Lung (tissue), 12 donors: ENCODE measurements around the gene MASTL. TPM values are rescaled to one million over a fixed set of nuclear protein-coding genes. Genes with fewer than 3 reads are reported as not detected.
"Not testable (repeated sequence)": the region's sequence is repeated elsewhere in the genome, so short reads cannot be mapped to it uniquely, and the experiment has no call there.

Experiments used
- ATAC-seq: fragments of 200-7000 bp; cut with Tn5 transposase; one replicate; pipeline ENCODE4 v1.9.1; 2020; ENCODE audit warnings: moderate number of reproducible peaks; ENCODE audit not compliant: insufficient read depth, low FRiP score
- DNase-seq, 3 donors: peaks; one replicate each; pipeline ENCODE4 v3.0.0-alpha.2; 2013 to 2017
- H3K27ac ChIP-seq, 2 donors: one replicate each; pipeline ENCODE4 v1.5.1; 2013; ENCODE audit warnings: mild to moderate bottlenecking in 2 of 2, moderate library complexity in 2 of 2, control low read depth in 1 of 2, inconsistent platforms in 1 of 2, low read depth in 1 of 2, low read length in 1 of 2
- H3K27me3 ChIP-seq, 3 donors: one replicate each; pipeline ENCODE4 v1.5.1; 2013; ENCODE audit warnings: low read length in 2 of 3; ENCODE audit not compliant: control insufficient read depth in 3 of 3, insufficient read depth in 3 of 3
- H3K36me3 ChIP-seq, 4 donors: one replicate each; pipeline ENCODE4 v1.5.1; 2013; ENCODE audit warnings: low read length in 4 of 4, mild to moderate bottlenecking in 1 of 4, moderate library complexity in 1 of 4; ENCODE audit not compliant: control insufficient read depth in 4 of 4, insufficient read depth in 4 of 4
- H3K4me1 ChIP-seq, 5 donors: one replicate each; pipeline ENCODE4 v1.5.1; 2013; ENCODE audit warnings: low read length in 5 of 5, mild to moderate bottlenecking in 2 of 5, moderate library complexity in 1 of 5; ENCODE audit not compliant: control insufficient read depth in 5 of 5, insufficient read depth in 5 of 5
- H3K4me3 ChIP-seq: one replicate; pipeline ENCODE4 v1.5.1; 2013; ENCODE audit warnings: mild to moderate bottlenecking, control low read depth, moderate library complexity
- H3K9ac ChIP-seq, 2 donors: one replicate each; pipeline ENCODE4 v1.5.1; 2013; ENCODE audit warnings: low read length in 2 of 2, control low read depth in 1 of 2; ENCODE audit not compliant: insufficient read depth in 1 of 2
- H3K9me3 ChIP-seq, 4 donors: one replicate each; pipeline ENCODE4 v1.5.1; 2013; ENCODE audit warnings: low read length in 3 of 4, mild to moderate bottlenecking in 1 of 4, moderate library complexity in 1 of 4; ENCODE audit not compliant: control insufficient read depth in 4 of 4, insufficient read depth in 3 of 4
- WGBS, 2 donors: extraction: QIAGEN DNeasy Blood & Tissue Kit; methylation state at CpG; one replicate each; pipeline ENCODE4 v1.1.7; 2013; 5-methylcytosine and 5-hydroxymethylcytosine counted together
- polyA plus RNA-seq, 2 donors: library from polyadenylated mRNA; stranded (reverse); fragments of 200-250 nt; gene quantifications; one replicate each; pipeline ENCODE4 v1.2.1, GENCODE V29; 2013
- total RNA-seq, 2 donors: library from RNA; depleted of rRNA in 1 of 2; stranded (reverse); fragments of >200 nt in 1 of 2; gene quantifications; one replicate each; pipeline ENCODE4 v1.2.1, GENCODE V29; 2014 to 2021
- TF ChIP-seq, protein P1 (sequence below): IDR thresholded peaks from 2 replicates; pipeline ENCODE4 v1.5.1; 2012; ENCODE audit warnings: mild to moderate bottlenecking; ENCODE audit errors: control extremely low read depth, extremely low read depth
- donor health status: control.
- donor health status: control.
- donor health status: Bipolar disorder and iron deficiency.
- donor health status: healthy.
- donor health status: DM: yes; HTN: yes; CAD: no.

Gene MASTL
- total and polyA plus RNA-seq, 4 donors, result 4.5 to 12.2 (median 6.3) TPM

GRCh38 chr10:27150261-27150660 lies 4.9 kb upstream of the MASTL start:
- H3K9me3 ChIP-seq, result no peaks in the 10 kb centered on the region
- no peaks in the 10 kb centered on the region for H3K27me3 ChIP-seq
- ATAC-seq (no peak), DNase-seq (no peak)
- H3K4me1 ChIP-seq, result peaks cover 0 to 13% (median 11%) of the 10 kb centered on the region in 5 donors
- H3K36me3 ChIP-seq, result peaks cover 11 to 27% (median 23%) of the 10 kb centered on the region in 4 donors
- no peak overlapping the region for H3K9ac ChIP-seq
- no peak overlapping the region for H3K4me3 ChIP-seq
- WGBS, 2 donors, result 97 to 100% methylated on average over 1 of the region's 1 CpG
- TF ChIP-seq, protein P1, sequence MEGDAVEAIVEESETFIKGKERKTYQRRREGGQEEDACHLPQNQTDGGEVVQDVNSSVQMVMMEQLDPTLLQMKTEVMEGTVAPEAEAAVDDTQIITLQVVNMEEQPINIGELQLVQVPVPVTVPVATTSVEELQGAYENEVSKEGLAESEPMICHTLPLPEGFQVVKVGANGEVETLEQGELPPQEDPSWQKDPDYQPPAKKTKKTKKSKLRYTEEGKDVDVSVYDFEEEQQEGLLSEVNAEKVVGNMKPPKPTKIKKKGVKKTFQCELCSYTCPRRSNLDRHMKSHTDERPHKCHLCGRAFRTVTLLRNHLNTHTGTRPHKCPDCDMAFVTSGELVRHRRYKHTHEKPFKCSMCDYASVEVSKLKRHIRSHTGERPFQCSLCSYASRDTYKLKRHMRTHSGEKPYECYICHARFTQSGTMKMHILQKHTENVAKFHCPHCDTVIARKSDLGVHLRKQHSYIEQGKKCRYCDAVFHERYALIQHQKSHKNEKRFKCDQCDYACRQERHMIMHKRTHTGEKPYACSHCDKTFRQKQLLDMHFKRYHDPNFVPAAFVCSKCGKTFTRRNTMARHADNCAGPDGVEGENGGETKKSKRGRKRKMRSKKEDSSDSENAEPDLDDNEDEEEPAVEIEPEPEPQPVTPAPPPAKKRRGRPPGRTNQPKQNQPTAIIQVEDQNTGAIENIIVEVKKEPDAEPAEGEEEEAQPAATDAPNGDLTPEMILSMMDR, result no peak
- H3K27ac ChIP-seq, result no peak overlapping the region

DNA sequence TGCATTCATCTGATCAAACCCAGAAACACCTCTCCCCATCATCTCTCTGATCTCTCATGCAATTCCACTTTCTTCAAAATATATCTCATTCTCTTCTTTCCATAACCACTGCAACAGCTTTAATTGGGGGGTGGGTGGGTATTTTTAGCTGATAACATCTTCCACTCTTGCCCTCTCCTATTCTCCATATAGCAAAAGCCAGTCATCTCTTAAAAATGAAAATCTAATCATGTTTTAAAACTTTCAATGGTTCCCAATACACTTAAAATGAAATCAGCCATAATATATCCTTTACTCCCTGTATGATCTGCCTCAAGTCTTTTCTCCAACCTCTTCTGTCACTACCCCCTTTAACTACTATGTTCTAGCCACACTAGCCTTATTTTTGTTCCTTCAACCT lies 2.5 kb upstream of the MASTL start:
- Histone ChIP-seq H3K9ac (peak overlapping the region; percentile 99), H3K27ac (no peak overlapping the region), H3K4me1 (peaks cover 4 to 15% (median 11%) of the 10 kb centered on the region in 5 donors), H3K36me3 (peaks cover 5 to 15% (median 9%) of the 10 kb centered on the region in 4 donors), H3K4me3 (no peak overlapping the region), H3K9me3 (no peaks in the 10 kb centered on the region), H3K27me3 (no peaks in the 10 kb centered on the region)
- DNase-seq (no peak), ATAC-seq (no peak)
- TF ChIP-seq, protein P1, result no peak

DNA sequence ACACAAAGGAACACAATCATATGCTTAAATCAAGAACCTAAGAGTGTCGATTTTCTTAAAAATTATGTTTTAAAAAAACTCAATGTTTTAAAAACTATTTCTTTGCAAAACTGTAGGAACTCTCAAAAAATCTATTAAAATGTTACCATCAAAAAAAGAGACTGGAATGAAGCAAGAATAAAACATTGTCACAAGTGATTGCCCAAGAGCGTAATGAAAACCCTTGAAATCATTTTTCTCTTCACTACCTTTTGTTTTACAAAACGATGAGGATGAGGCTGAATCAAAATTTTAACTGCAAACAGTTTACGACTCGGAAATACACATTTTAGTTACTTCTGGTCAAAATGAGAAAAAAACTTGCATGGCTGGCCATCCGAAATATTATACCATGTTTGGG lies 1.8 kb upstream of the MASTL start:
- peak overlapping the region; percentile 92 for H3K4me3 ChIP-seq
- 2 to 6% methylated on average over 6 of the region's 6 CpGs for WGBS, 2 donors
- no peaks in the 10 kb centered on the region for H3K9me3 ChIP-seq
- DNase-seq (peak in 1 of 3 donors; percentile 15), ATAC-seq (no peak)
- no peak overlapping the region for H3K27ac ChIP-seq
- H3K36me3 ChIP-seq, result peaks cover under 1 to 9% (median 4%) of the 10 kb centered on the region in 4 donors
- TF ChIP-seq, protein P1, result no peak
- no peaks in the 10 kb centered on the region for H3K27me3 ChIP-seq
- H3K9ac ChIP-seq, result peak overlapping the region; percentile 99
- peaks cover 4 to 15% (median 11%) of the 10 kb centered on the region in 5 donors for H3K4me1 ChIP-seq

DNA sequence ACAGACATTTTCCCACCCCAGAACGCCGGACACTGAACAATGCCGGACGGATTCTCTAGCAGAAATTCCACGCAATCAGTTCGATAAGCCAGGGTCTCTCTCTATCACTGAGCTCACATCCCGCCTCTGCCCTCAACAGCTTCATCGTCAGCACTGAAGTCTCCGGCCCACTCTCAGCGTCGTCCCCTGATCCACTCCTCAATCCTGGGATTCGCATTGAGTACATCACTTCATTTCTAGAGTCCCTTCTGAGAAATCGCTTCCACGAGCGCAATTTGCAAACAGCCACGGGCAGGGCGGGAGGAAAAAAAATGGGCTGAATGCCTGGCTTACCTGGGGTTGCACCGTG lies 1.3 kb upstream of the MASTL start:
- Histone ChIP-seq H3K36me3 (peaks cover 0 to 5% (median 4%) of the 10 kb centered on the region in 4 donors), H3K9ac (peak overlapping the region; percentile 99), H3K4me1 (peaks cover 4 to 15% (median 11%) of the 10 kb centered on the region in 5 donors), H3K9me3 (no peaks in the 10 kb centered on the region), H3K27me3 (no peaks in the 10 kb centered on the region), H3K27ac (peak overlapping the region; percentile 97 to 98), H3K4me3 (peak overlapping the region; percentile 92)
- DNase-seq, result peak in 2 of 3 donors; percentile 49 to 69
- 0 to 1% methylated on average over 18 of the region's 18 CpGs for WGBS, 2 donors
- TF ChIP-seq, protein P1, result no peak
- no peak for ATAC-seq

GRCh38 chr10:27156566-27156965 lies 1.4 kb downstream of the MASTL start:
- H3K9me3 ChIP-seq, H3K4me3 ChIP-seq, H3K27ac ChIP-seq, ATAC-seq, H3K9ac ChIP-seq, DNase-seq, H3K27me3 ChIP-seq: not testable (repeated sequence)
- 84 to 90% methylated on average over 16 to 17 of the region's 17 CpGs for WGBS, 2 donors
- Histone ChIP-seq H3K36me3 (peaks cover 1 to 11% (median 7%) of the 10 kb centered on the region in 4 donors), H3K4me1 (peaks cover 4 to 15% (median 10%) of the 10 kb centered on the region in 5 donors)
